Measurements from ENCODE around the gene ZNF513.

GRCh38 chr2:27335311-27335710 lies 45.2 kb downstream of the ZNF513 start:
- no peak for TF ChIP-seq CTCF (IDR thresholded peaks at IDR 0.05)
- no peak for TF ChIP-seq POLR2A (IDR thresholded peaks at IDR 0.05)

Data from esophagus squamous epithelium (tissue), 4 donors.